Measurements from ENCODE around the gene CABLES2. TPM values are rescaled to one million over a fixed set of nuclear protein-coding genes. Genes with fewer than 3 reads are reported as not detected.

Gene CABLES2
- total RNA-seq, 4 donors from 2014 or later, result 1.1 to 2.4 (median 1.7) TPM

DNA sequence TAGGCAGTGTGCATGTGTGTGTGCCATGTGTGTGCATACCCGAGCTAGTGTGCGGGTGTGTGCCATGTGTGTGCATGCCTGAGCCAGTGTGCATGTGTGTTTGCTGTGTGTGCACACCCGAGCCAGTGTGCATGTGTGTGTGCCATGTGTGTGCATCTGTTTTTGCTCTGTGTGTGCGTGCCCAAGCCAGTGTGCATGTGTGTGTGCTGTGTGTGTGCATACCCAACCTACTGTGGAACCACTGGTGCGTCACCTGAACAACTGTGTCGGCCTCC, 14.6 kb upstream of the CABLES2 start:
- TF ChIP-seq, protein P1, sequence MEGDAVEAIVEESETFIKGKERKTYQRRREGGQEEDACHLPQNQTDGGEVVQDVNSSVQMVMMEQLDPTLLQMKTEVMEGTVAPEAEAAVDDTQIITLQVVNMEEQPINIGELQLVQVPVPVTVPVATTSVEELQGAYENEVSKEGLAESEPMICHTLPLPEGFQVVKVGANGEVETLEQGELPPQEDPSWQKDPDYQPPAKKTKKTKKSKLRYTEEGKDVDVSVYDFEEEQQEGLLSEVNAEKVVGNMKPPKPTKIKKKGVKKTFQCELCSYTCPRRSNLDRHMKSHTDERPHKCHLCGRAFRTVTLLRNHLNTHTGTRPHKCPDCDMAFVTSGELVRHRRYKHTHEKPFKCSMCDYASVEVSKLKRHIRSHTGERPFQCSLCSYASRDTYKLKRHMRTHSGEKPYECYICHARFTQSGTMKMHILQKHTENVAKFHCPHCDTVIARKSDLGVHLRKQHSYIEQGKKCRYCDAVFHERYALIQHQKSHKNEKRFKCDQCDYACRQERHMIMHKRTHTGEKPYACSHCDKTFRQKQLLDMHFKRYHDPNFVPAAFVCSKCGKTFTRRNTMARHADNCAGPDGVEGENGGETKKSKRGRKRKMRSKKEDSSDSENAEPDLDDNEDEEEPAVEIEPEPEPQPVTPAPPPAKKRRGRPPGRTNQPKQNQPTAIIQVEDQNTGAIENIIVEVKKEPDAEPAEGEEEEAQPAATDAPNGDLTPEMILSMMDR (IDR thresholded peaks at IDR 0.05; ENCODE audit: low read depth), result no peak

DNA sequence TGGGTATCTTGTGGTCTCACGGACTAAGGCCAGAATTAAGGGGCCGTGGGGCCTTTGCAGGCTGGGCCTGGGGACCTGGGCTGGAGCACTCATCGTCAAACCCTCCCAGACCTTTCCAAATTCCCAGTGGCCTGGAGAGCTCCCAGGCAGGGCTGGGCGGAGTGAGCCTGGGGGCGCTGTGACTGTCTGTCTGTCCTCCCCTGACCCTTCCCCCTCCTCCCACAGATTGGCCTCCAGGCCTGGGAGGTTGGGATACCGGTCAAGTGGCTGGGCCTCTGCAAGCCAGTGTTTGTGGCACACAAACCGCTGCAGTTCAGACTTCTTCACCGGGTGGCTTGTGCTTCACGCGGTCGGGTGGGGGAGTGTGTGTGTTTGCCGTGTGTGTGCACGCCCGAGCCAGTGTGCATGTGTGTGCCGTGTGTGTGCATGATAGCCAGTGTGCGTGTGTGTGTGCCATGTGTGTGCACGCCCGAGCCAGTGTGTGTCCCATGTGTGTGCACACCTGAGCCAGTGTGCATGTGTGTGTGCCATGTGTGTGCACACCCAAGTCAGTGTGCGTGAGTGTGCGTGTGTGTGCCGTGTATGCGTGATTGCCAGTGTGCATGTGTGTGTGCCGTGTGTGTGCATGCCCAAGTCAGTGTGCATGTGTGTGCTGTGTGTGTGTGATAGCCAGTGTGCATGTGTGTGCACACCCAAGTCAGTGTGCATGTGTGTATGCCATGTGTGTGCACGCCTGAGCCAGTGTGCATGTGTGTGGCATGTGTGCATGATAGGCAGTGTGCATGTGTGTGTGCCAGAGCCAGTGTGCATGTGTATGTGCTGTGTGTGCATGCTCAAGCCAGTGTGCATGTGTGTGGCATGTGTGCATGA, 14.0 kb upstream of the CABLES2 start:
- TF ChIP-seq, protein P1 (IDR thresholded peaks at IDR 0.05; ENCODE audit: low read depth), result no peak

DNA sequence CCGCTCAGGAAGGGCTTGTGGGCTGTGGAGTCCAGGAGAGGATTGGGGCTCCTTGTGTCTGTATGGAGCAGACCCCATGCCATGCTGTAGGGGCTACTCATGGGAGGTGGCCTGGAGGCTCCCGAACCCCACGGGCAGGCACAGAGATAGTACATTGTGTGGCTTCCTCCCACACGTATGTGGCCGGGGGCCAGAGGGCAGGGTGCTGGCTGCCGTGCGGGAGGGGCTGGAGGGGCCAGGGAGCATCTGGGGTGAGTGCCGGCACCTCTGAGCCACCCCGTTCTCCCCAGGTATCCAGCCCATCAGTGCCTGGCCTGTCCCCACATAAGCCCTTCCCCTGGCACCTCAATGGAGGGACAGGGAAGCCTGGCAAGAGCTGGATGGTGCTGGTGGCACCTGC, 12.7 kb upstream of the CABLES2 start:
- TF ChIP-seq, protein P1 (IDR thresholded peaks at IDR 0.05; ENCODE audit: low read depth), result no peak

DNA sequence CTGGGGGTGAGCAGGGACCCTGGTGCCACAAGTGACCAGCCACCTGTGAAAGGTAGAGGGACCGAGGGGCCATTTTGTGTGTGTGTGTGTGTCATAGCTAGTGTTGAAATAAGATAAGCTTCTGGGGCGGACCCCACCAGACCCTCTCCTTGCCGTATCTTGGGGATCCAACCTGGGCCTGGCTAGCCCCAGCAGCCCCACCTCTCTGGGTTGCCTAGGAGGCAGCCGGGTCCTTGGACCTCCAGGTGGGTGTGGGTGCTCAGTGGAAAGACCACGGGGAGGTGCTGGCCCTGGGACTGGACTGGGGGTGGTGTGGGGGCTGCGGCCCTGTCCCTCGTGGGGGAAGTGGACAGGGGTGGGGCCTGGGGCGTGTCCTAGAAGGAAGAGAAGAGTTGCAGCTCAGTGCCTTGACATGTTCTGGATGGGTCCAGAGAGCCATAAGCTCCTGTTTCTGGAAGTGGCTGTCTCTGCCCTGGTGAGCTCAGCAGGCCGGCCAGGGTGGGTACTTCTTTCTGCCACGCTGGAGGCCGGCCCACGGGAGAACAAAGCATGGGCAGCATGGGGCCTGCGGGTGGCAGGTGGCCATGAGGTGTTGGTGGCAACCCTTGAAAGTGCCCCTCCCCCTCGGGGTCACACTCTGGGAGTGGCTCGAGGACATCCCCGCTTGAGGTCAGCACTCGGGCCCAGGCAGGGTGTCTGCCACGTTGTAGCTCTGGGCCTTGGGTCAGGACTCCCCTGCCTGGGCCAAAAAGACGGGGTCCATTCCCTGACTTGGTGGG, 11.8 kb upstream of the CABLES2 start:
- TF ChIP-seq, protein P1 (IDR thresholded peaks at IDR 0.05; ENCODE audit: low read depth), result no peak

DNA sequence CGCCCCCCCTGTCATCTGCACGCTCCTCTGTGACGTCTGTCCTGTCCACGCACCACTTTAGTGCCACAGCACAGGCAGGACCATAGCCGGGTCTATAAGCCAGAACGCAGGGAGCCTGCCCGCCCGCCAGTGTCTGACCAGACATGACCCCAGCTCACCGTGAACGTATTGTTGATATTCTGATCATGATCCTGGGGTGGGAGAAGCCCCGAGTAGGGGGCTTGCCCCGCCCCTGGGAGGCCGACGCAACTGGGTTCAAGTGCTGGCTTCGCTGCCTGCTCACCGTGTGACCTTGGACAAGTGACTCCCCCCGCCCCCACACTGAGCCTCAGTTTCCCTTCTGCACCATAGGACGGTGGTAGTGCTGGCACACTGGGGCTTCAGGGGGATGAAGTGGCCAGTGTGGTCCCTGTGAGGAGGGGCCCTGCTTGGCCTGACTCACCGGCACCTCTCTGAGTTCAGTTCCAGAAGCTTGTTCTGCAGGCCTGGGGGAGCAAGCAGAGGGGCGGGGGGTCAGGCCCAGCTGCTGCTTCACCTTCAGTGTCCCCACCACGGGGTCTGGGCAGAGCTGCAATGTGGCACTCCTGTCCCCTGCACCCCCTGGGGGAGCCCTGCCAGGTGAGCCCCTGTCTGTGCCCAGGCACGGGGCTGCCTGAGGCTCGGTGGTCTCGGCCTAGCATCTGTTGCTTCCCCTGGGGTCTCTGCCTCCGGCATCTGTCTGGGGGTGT, 11.1 kb upstream of the CABLES2 start:
- TF ChIP-seq, protein P1 (IDR thresholded peaks at IDR 0.05; ENCODE audit: low read depth), result no peak

DNA sequence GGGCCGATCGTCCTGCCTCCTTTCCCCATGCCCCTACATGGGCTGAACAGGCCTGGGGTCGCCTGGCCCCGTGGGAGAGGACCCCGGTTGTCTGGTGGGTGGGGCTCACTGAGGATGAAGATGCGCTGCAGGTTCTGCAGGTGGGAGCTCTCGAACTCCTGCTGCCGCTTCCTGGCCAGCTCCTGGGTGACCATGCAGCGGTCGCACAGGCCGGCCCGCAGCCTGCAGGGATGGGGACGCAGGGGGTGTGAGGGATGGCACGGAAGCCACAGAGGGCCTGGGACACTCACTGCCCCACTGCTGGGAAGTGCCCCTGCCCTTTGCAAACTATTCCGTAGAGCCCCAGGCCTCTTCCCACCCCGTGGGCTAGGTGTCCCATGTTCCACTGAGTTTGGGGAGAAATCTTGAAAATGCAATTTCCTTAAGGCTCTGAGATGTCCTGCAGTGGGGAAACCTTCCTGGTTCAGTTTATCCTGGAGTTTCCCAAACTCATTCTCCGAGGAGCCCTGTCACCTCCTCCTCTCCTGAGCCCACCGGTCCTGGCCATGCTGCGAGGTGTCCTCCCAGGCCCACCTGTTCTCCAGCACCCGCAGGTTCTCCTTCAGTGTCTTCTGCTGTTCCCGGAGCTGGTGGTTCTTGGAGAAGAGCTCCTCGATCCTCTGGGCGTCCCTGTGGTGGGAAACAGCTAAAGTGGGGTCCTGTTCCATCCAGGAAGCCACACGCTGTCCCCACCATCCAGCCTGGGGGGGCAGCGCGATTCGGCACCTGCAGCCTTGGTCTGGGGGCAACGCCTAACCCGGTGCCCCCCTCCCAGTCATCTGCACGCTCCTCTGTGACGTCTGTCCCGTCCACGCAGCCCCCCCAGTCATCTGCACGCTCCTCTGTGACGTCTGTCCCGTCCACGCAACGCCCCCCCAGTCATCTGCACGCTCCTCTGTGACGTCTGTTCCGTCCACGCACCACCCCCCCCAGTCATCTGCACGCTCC, 9.9 kb upstream of the CABLES2 start:
- TF ChIP-seq, protein P1 (IDR thresholded peaks at IDR 0.05; ENCODE audit: low read depth), result no peak

Data from subcutaneous adipose tissue (tissue), 4 donors.